ENCODE measurements around the gene TXNDC8. TPM values are rescaled to one million over a fixed set of nuclear protein-coding genes. Genes with fewer than 3 reads are reported as not detected.

The TXNDC8 gene
- total RNA-seq, 1 donor from 2014 or later = not detected

GRCh38 chr9:110344821-110345220 is 7.2 kb upstream of the TXNDC8 start:
- Histone ChIP-seq H3K27me3 (no peaks in the 10 kb centered on the region), H3K9me3 (no peaks in the 10 kb centered on the region), H3K36me3 (no peaks in the 10 kb centered on the region), H3K4me3 (no peak overlapping the region), H3K27ac (no peak overlapping the region), H3K4me1 (peaks cover 5% of the 10 kb centered on the region)
- intact Hi-C loops (cut with DNase I) = no loop called here
- no peak for TF ChIP-seq POLR2A (IDR thresholded peaks at IDR 0.05)
- no peak for TF ChIP-seq CTCF (IDR thresholded peaks at IDR 0.05)
- TF ChIP-seq POLR2AphosphoS5 (IDR thresholded peaks at IDR 0.05; ENCODE audit: insufficient read depth in 1 of 2, low read depth in 1 of 2) = no peak
- no peak for DNase-seq (ENCODE audit: extremely low spot score in 2 of 2)

GRCh38 chr9:110343551-110343950 is 5.9 kb upstream of the TXNDC8 start:
- no peaks in the 10 kb centered on the region for H3K36me3 ChIP-seq

GRCh38 chr9:110340306-110340705 is 2.6 kb upstream of the TXNDC8 start:
- no peaks in the 10 kb centered on the region for H3K4me1 ChIP-seq
- intact Hi-C loops (cut with DNase I) = no loop called here
- no peaks in the 10 kb centered on the region for H3K9me3 ChIP-seq
- H3K36me3 ChIP-seq = no peaks in the 10 kb centered on the region
- DNase-seq (ENCODE audit: extremely low spot score in 2 of 2) = no peak
- no peaks in the 10 kb centered on the region for H3K27me3 ChIP-seq
- TF ChIP-seq CTCF (IDR thresholded peaks at IDR 0.05) = no peak
- TF ChIP-seq POLR2AphosphoS5 (IDR thresholded peaks at IDR 0.05; ENCODE audit: insufficient read depth in 1 of 2, low read depth in 1 of 2) = no peak
- no peak for TF ChIP-seq POLR2A (IDR thresholded peaks at IDR 0.05)
- no peak overlapping the region for H3K4me3 ChIP-seq
- H3K27ac ChIP-seq = no peak overlapping the region

More at GRCh38 chr9:110343551-110343950, 5.9 kb upstream of the TXNDC8 start:
- Histone ChIP-seq H3K4me3 (no peak overlapping the region), H3K27me3 (no peaks in the 10 kb centered on the region), H3K4me1 (no peaks in the 10 kb centered on the region), H3K9me3 (no peaks in the 10 kb centered on the region), H3K27ac (no peak overlapping the region)
- TF ChIP-seq POLR2A (IDR thresholded peaks at IDR 0.05) (no peak), CTCF (IDR thresholded peaks at IDR 0.05) (no peak), POLR2AphosphoS5 (IDR thresholded peaks at IDR 0.05; ENCODE audit: insufficient read depth in 1 of 2, low read depth in 1 of 2) (no peak)
- DNase-seq (ENCODE audit: extremely low spot score in 2 of 2) = no peak
- intact Hi-C loops (cut with DNase I) = no loop called here

- no peak for TF ChIP-seq POLR2AphosphoS5 (IDR thresholded peaks at IDR 0.05; ENCODE audit: insufficient read depth in 1 of 2, low read depth in 1 of 2)
- no peak for TF ChIP-seq CTCF (IDR thresholded peaks at IDR 0.05)
- no peak for TF ChIP-seq POLR2A (IDR thresholded peaks at IDR 0.05)
- H3K4me1 ChIP-seq = no peaks in the 10 kb centered on the region
- no peak for DNase-seq (ENCODE audit: extremely low spot score in 2 of 2)
- no peaks in the 10 kb centered on the region for H3K27me3 ChIP-seq
- H3K9me3 ChIP-seq = no peaks in the 10 kb centered on the region
- H3K36me3 ChIP-seq = no peaks in the 10 kb centered on the region
- no peak overlapping the region for H3K4me3 ChIP-seq
- intact Hi-C loops (cut with DNase I) = no loop called here
- H3K27ac ChIP-seq = no peak overlapping the region
Measured at GRCh38 chr9:110338143-110338542, 480 bp upstream of the TXNDC8 start.

- Histone ChIP-seq H3K4me3 (no peak overlapping the region), H3K27me3 (no peaks in the 10 kb centered on the region), H3K9me3 (no peaks in the 10 kb centered on the region), H3K4me1 (no peaks in the 10 kb centered on the region), H3K36me3 (no peaks in the 10 kb centered on the region), H3K27ac (no peak overlapping the region)
- DNase-seq (ENCODE audit: extremely low spot score in 2 of 2) = no peak
- intact Hi-C loops (cut with DNase I) = no loop called here
- TF ChIP-seq POLR2A (IDR thresholded peaks at IDR 0.05) (no peak), CTCF (IDR thresholded peaks at IDR 0.05) (no peak), POLR2AphosphoS5 (IDR thresholded peaks at IDR 0.05; ENCODE audit: insufficient read depth in 1 of 2, low read depth in 1 of 2) (no peak)
Measured at GRCh38 chr9:110336363-110336762, 1.3 kb downstream of the TXNDC8 start.

All from vagina (tissue), 2 donors.